Fibroblast of upper back skin (primary cell): ENCODE data around the gene ZNF808.
"Not testable (repeated sequence)": the region's sequence is repeated elsewhere in the genome, so short reads cannot be mapped to it uniquely, and the experiment has no call there.

Experiments
- DNase-seq: peaks from one replicate; pipeline ENCODE4 v3.0.0-alpha.2; 2013

Gene ZNF808

DNA sequence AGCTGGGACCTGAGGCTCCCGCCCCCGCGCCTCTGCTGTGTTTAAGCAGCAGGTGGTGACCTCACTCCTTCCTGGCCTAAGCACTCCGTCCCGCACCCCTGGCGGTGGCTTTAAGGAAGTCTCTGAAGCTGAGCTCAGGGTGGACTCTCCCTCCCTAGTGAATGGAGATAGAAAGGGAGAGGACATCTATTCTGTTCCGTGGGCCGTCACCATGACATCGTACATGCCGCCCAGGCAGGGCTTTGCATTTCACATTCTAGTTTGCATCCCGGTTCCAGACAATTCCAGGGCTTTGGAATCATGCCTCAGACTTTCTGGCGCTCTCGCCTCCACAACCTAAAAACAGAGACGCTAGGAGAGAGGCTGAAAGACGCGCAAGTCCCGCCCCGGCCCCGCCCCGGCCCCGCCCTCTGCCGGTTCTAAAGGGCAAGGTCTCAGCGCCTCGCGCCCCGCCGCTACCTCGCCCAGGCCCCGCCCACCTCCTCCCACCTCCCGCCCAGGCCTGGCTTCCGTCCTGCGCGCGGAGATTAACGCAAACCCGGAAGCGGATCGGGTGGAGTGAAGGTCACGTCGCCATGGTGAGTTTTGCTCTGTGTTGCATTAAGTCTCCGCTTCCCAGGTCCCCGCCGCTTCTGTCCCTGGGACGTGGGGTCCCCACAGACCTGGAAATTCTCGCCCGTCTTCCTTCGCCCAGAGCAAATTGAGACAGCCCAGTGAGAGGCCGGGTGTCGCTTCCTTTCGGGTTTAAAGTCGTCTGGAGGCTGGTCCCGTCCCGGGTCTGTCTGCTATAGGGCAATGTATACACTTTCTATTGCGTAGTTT lies at the start of gene ZNF808:
Gene ZNF808, plus strand, starts transcription at position 535 of the 822 bp plus-strand sequence. CDS start 15,617 bp downstream, outside the sequence.
- peak; percentile 86 for DNase-seq

DNA sequence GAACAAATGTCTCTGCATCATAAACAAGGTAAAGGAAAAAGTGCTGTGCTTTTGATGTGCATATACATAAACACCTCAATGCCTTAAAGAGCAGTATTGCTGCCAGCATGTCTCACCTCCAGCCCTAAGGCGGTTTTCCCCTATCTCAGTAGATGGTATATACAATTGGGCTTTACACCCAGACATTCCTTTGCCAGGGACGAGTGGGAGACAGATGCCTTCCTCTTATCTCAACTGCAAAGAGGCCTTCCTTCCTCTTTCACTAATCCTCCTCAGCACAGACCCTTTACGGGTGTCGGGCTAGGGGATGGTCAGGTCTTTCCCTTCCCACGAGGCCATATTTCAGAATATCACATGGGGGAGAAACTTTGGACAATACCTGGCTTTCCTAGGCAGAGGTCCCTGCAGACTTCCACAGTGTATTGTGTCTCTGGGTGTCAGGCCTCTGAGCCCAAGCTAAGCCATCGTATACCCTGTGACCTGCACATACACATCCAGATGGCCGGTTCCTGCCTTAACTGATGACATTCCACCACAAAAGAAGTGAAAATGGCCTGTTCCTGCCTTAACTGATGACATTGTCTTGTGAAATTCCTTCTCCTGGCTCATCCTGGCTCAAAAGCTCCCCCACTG lies 43.2 kb upstream of the ZNF808 start:
- not testable (repeated sequence) for DNase-seq

DNA sequence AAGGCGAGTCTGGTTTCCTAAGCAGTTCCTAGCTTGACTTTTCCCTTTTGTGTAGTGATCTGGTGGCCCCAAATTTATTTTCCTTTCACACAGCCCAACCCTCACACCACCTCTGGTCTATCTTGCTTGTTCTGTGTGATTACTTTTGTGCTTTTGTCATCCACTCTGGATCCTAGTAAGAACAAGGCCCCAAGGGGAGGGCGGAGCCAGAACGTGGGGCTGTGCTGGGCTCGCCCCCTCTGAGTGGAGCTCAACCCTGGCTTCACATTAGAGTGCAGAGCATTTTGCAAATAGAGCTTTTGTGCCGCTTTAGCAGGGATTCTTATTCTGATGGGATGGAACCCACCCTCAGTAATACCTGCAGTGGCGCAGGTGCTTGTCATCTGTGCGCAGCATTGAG lies 42.4 kb upstream of the ZNF808 start:
- DNase-seq, result not testable (repeated sequence)

DNA sequence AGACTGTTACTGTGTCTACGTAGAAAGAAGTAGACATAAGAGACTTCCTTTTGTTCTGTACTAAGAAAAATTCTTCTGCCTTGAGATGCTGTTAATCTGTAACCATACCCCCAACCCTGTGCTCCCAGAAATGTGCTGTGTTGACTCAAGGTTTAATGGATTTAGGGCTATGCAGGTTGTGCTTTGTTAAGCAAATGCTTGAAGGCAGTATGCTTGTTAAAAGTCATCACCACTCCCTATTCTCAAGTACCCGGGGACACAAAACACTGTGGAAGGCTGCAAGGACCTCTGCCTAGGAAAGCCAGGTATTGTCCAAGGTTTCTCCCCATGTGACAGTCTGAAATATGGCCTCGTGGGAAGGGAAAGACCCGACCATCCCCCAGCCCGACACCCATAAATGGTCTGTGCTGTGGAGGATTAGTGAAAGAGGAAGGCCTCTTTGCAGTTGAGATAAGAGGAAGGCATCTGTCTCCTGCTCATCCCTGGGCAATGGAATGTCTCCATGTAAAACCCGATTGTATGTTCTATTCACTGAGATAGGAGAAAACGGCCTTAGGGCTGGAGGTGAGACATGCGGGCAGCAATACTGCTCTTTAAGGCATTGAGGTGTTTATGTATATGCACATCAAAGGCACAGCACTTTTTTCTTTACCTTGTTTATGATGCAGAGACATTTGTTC lies 41.8 kb upstream of the ZNF808 start:
- not testable (repeated sequence) for DNase-seq

DNA sequence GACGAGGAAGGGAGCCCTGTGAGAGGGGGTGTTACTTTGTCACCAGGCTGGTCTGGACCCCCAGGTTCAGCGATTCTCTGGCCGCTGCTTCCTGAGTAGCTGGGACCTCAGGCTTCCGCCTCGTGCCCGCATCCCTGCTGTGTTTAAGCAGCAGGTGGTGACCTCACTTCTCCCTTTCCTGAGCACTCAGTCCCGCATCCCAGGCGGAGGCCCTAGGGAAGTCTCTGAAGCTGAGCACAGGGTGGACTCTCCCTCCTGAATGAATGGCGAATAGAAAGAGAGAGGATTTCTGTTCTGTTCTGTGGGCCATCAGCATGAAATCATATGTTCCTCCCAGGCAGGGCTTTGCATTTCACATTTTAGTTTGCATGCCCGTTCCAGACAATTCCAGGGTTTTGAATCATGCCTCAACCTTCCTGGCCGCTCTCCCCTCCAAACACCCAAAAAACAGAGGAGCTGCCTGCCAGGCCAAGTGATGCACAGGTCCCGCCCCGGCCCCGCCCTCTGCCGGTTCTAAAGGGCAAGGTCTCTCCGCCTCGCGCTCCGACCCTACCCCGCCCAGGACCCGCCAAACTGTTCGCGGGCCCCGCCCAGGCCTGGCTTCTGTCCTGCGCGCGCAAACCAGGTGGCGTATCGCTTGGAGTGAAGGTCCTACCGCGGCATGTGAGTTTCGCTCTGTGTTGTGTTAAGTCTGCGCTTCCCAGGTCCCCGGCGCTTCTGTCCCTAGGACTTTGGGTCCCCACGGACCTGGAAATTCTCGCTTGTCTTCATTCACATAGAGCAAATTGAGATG lies 35.1 kb upstream of the ZNF808 start:
- DNase-seq, result no peak

DNA sequence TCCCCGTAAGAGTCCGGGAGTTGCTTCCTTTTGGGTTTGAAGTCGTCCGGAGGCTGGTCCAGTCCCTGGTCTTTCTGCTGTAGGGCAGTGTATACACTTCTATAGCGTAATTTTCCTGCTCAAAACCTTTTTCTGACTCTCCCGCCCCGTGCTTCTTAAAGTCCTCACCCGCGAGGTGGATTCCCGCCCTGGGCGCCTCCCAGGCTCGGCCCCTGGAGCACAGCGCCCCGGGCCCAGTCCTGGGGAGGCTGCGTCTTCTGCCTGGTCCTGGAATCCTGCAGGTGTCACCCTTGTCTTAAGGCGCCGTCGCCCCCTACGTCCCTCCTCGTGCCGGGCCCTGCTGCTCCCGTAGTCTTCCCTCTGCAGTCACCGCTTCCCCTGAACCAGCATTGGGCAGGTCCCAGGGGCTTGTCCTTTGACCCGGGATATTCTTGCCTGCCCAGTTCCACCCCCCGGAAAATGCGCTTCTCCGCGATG lies 34.4 kb upstream of the ZNF808 start:
- DNase-seq, result no peak

DNA sequence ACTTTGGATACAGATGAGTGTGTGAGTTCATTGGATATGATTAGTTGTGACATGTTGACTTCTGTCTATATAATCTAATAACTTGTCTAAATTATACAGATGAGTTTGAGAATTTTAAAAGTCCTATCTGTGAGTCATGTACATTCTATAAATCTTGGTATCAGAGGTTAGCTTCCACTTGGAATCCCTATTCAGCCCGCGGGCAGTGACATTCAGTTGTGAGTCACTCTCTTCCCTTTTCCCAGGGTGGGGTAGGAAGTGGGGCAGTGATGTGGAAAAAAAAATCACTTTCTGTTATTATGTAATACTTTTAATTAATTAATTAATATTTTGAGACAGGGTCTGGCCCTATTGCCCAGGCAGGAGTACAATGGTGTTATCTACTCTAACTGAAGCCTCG lies 33.0 kb upstream of the ZNF808 start:
- DNase-seq, result no peak

DNA sequence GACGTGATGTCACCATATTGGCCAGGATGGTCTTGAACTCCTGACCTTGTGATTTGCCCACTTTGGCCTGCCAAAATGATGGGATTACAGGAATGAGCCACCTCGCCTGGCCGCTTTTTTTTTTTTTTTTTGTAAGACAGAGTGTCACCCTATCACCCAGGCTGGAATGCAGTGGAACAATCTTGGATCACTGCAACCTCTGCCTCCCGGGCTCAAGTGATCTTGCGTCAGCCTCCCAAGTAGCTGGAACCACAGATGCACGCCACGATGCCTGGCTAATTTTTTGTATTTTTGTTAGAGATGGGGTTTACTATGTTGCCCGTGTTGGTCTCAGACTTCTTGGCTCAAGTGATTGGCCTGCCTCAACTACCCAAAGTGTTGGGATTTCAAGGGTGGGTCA lies 28.9 kb upstream of the ZNF808 start:
- no peak for DNase-seq

DNA sequence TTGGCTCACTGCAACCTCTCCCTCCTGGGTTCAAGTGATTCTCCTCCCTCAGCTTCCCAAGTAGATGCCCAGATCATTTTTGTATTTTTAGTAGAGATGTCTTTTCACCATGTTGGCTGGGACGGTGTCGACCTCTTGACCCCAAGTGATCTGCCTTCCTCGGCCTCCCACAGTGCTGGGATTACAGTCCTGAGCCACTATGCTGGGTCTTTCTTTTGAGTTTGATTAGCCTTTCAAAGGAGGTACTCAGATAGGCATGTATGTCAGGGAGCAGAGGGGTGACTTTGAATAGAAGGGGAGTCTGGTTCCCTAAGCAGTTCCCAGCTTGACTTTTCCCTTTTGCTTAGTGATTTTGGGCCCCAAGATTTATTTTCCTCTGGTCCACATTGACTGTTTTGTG lies 27.0 kb upstream of the ZNF808 start:
- DNase-seq, result not testable (repeated sequence)

DNA sequence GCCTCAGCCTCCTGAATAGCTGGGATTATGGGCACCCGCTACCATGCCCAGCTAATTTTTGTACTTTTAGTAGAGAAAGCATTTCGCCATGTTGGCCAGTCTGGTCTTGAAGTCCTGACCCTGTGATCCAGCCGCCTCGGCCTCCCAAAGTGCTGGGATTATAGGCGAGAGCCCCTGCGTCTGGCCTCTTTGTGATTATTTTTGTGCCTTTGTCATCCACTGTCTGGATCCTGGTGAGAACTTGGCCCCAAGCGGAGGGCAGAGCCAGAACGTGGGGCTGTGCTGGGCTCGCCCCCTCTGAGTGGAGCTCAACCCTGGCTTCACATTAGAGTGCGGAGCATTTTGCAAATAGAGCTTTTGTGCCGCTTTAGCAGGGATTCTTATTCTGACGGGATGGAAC lies 26.5 kb upstream of the ZNF808 start:
- DNase-seq, result not testable (repeated sequence)

DNA sequence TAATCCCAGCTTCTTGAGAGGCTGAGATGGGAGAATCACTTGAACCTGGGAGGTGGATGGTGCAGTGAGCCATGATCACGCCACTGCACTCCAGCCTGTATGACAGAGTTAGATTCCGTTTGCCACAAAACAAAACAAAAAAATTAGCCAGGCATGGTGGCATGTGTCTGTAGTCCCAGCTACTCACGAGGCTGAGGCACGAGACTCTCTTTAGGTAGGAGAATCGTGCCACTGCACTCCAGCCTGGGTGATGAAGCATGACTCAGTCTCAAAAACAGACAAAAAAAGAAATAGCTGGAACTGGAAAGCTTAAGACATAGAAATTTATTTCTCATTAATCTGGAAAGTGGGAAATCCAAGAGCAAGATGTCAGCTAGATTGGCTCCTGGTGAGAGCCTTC lies 20.2 kb upstream of the ZNF808 start:
- DNase-seq, result no peak

DNA sequence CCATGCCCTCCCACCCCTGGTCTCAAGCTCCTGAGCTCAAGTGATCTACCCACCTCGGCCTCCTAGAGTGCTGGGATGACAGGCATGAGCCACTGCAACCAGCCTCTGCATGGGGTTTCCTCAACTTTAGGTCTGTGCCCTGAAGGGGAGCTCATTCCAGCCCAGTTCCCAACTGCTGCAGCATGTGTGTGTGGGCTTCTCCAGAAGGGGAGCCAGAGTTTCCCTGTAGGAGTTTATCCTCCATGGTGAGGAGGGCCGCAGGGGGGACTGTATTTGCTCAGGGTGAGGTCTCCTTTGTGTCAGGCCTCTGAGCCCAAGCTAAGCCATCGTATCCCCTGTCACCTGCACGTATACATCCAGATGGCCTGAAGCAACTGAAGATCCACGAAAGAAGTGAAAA lies 11.3 kb upstream of the ZNF808 start:
- no peak for DNase-seq

DNA sequence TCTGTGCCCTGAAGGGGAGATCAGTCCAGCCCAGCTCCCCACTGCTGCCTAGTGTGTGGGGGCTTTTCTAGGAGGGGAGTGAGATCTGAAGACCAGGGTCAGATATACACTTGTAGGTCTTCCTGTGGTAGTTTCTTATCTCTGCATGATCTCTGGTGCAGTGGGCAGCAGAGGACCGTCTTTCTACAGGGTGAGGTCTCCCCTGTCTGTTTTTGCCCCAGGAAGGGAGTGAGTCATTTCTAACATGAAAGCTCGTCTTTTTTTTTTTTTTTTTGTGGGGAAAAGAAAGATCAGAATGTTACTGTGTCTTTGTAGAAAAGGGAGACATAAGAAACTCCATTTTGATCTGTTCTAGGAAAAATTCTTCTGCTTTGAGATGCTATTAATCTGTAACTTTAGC lies 8.8 kb upstream of the ZNF808 start:
- DNase-seq, result no peak

DNA sequence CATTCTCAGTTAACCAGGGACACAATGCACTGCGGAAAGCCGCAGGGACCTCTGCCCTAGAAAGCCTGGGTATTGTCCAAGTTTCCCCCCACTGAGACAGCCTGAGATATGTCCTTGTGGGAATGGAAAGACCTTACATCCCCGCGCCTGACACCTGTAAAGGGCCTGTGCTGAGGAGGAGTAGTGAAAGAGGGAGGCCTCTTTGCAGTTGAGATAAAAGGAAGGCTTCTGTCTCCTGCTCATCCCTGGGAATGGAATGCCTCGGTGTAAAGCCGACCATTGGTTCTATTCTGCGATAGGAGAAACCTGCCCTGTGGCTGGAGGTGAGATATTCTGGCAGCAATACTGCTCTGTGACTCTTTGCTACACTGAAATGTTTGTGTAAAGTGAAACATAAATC lies 8.3 kb upstream of the ZNF808 start:
- not testable (repeated sequence) for DNase-seq

DNA sequence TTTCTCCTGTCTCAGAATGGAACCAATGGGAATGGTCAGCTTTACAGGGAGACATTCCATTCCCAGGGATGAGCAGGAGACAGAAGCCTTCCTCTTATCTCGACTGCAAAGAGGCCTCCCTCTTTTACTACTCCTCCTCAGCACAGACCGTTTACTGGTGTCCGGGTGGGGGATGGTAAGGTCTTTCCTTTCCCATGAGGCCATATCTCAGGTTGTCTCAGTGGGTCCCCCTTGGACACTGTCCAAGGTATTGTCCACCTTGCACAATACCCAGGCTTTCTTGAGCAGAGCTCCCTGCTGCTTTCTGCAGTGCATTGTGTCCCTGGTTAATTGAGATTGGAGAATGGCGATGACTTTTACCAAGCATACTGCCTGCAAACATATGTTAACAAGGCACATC lies 7.5 kb upstream of the ZNF808 start:
- no peak for DNase-seq

DNA sequence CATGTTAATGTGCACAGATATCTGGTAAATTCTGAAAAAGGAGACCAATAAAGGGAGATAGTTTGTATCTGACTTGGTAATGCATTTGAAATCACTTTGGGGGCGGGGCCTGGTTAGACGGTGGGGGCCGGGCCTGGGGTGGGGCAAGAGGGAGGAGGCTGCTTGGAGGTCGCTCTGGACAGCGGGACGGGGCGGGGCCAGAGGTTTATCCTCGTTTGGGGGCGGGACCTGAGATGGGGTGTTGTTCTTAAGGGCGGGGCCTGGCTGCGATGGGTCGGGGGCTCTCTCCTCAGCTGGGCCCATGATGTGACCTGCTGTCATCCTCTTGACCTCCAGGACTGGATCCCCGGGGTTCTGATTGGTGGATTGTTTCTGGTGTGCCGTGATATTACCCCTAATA lies 4.9 kb upstream of the ZNF808 start:
- DNase-seq, result no peak

DNA sequence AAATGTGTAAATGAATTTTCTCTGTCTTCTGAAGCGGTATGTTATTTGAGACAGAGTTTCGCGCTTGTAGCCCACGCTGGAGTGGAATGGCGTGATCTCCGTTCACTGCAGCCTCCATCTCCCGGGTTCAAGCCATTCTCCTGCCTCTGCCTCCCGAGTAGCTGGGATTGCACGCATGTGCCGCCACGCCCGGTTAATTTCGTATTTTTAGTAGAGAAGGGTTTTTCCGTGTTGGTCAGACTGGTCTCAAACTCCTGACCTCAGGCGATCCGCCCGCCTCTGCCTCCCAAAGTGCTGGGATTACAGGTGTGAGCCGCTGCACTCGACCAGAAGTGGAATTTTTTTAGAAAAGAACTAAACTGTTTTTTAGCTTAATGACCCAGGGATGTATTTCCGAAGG lies 3.4 kb upstream of the ZNF808 start:
- no peak for DNase-seq

DNA sequence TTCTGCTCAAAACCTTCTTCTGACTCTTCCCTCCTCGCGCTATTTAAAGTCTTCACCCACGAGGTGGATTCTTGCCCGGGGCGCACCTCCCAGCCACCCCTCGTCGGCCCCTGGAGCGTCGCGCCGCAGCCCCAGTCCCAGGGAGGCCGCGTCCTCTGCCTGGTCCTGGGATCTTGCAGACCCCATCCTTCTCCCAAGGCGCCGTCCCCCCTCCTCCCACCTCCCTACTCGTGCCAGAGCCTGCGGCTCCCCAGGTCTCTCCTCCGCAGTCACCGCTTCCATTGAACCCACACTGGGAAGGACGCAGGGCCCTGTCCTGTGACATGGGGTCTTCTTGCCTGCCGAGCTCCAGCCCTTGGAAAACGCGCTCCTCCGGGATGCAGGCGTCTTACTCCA lies 486 bp downstream of the ZNF808 start:
- DNase-seq, result no peak

DNA sequence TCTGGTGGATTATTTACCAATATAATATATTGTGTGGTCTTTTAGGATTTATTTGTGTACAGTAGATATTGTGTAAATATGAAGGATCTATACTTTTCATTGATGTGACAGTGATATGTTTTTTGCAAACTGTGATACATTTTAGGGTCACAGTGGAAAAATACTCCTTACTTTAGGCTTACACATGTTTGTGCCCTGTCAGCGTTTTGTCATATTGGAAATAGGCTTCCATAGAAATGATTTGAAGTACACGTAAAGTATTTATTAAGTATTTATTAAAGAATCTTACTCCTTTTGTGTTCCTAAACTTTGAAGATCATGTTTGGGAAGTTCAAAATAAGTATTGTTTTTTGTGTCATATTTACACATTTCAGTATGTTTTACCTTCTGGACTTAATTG lies 5.0 kb downstream of the ZNF808 start:
- DNase-seq, result no peak

DNA sequence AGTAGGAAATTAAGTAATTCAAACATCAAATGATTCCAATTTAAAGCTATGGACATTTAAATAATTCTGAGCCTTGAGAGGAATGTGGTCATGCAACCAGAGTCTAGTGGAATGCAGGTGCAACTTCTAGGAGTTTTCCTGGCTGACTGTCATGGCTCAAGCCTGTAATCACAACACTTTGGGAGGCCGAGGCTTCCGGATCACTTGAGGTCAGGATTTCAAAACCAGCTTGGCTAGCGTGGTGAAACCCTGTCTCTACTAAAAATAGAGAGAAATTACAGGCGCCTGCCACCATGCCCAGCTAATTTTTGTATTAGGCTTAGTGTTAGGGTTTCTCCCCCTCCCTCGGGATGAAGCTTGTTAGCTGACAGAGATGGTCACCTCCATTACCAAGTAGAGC lies 6.4 kb downstream of the ZNF808 start:
- DNase-seq, result no peak

DNA sequence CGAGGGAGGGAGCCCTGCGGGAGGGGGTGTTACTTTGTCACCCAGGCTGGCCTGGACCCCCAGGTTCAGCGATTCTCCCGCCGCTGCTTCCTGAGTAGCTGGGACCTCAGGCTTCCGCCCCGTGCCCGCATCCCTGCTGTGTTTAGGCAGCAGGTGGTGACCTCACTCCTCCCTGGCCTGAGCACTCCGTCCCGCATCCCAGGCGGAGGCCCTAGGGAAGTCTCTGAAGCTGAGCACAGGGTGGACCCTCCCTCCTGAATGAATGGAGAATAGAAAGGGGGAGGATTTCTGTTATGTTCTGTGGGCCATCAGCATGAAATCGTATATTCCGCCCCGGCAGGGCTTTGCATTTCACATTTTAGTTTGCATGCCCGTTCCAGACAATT lies 7.9 kb downstream of the ZNF808 start:
- DNase-seq, result not testable (repeated sequence)

DNA sequence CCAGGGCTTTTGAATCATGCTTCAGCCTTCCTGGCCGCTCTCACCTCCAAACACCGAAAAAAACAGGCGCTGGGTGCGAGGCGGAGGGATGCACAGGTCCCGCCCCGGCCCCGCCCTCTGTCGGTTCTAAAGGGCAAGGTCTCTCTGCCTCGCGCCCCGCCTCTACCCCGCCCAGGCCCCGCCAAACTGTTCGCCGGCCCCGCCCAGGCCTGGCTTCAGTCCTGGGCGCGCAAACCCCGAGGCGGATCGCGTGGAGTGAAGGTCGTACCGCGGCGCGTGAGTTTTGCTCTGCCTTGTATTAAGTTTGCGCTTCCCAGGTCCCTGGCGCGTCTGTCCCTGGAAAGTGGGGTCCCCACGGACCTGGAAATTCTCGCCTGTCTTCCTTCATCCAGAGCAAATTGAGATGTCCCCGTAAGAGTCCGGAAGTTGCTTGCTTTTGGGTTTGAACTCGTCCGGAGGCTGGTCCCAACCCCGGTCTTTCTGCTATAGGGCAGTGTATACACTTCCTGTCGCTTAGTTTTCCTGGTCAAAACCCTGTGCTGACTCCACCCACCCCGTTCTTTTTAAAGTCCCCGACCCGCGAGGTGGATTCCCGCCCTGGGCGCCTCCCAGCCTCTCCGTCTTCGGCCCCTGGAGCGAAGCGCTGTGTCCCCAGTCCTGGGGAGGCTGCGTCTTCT lies 8.4 kb downstream of the ZNF808 start:
- peak; percentile 67 for DNase-seq

DNA sequence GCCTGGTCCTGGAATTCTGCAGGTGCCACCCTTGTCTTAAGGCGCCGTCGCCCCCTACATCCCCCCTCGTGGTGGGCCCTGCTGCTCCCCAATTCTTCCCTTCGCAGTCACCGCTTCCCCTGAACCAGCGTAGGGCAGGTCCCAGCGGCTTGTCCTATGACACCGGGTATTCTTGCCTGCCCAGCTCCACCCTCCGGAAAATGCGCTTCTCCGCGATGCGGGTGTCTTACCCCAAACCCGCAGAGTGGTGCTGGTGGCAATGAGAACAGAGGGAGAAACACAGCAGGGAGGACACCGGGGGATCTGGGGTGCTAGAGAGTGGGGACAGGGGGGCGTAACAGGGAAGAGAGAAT lies 9.0 kb downstream of the ZNF808 start:
- no peak for DNase-seq
